HUES6 (cell line): ENCODE results near the gene RIBC1.
A peak's percentile ranks its signal among the peaks of the same experiment; 100 is the strongest.

Experiments
- H3K27ac ChIP-seq: 2 replicates; pipeline ENCODE4 v1.7.0; 2013; ENCODE audit warnings: low read depth, mild to moderate bottlenecking, low read length, inconsistent platforms
- H3K27me3 ChIP-seq: 2 replicates; pipeline ENCODE4 v1.6.1; 2013; ENCODE audit warnings: low read length; ENCODE audit not compliant: control insufficient read depth, insufficient read depth
- H3K36me3 ChIP-seq: 2 replicates; pipeline ENCODE4 v1.6.1; 2013; ENCODE audit warnings: low read length; ENCODE audit not compliant: control insufficient read depth, insufficient read depth
- H3K4me1 ChIP-seq: 2 replicates; pipeline ENCODE4 v1.6.1; 2013; ENCODE audit warnings: low read length; ENCODE audit not compliant: control insufficient read depth, insufficient read depth
- H3K4me3 ChIP-seq: 2 replicates; pipeline ENCODE4 v1.5.1; 2013; ENCODE audit warnings: low read depth, low read length
- H3K9ac ChIP-seq: one replicate; pipeline ENCODE4 v1.6.1; 2013; ENCODE audit warnings: mild to moderate bottlenecking, low read length
- H3K9me3 ChIP-seq: 2 replicates; pipeline ENCODE4 v1.6.1; 2013; ENCODE audit warnings: low read depth, low read length; ENCODE audit not compliant: control insufficient read depth, insufficient read depth

Gene RIBC1

GRCh38 chrX:53435997-53436396, 13.3 kb downstream of the RIBC1 start:
- H3K9me3 ChIP-seq, result no peaks in the 10 kb centered on the region; the same call in 1 of the 2 replicates
- H3K36me3 ChIP-seq, result peaks cover 14% of the 10 kb centered on the region
- no peak overlapping the region for H3K27ac ChIP-seq
- H3K9ac ChIP-seq, result no peak overlapping the region
- H3K4me3 ChIP-seq, result no peak overlapping the region
- peaks cover 28% of the 10 kb centered on the region for H3K27me3 ChIP-seq
- H3K4me1 ChIP-seq, result peaks cover 6% of the 10 kb centered on the region; the same call in 1 of the 2 replicates

- Histone ChIP-seq H3K4me1 (peaks cover 6% of the 10 kb centered on the region; the same call in 1 of the 2 replicates), H3K4me3 (no peak overlapping the region), H3K36me3 (peaks cover 2% of the 10 kb centered on the region; the same call in 1 of the 2 replicates), H3K27me3 (peaks cover 33% of the 10 kb centered on the region), H3K9ac (no peak overlapping the region), H3K27ac (no peak overlapping the region), H3K9me3 (no peaks in the 10 kb centered on the region; the same call in 1 of the 2 replicates)
These were observed 14.5 kb downstream of the RIBC1 start for GRCh38 chrX:53437206-53437605.

GRCh38 chrX:53438174-53438831, 15.6 kb downstream of the RIBC1 start:
- Histone ChIP-seq H3K9me3 (no peaks in the 10 kb centered on the region; the same call in 1 of the 2 replicates), H3K27me3 (peaks cover 33% of the 10 kb centered on the region)

GRCh38 chrX:53438832-53439230, 16.2 kb downstream of the RIBC1 start:
- no peaks in the 10 kb centered on the region; the same call in 1 of the 2 replicates for H3K9me3 ChIP-seq
- H3K4me1 ChIP-seq, result peaks cover 6% of the 10 kb centered on the region; the same call in 1 of the 2 replicates
- no peak overlapping the region for H3K9ac ChIP-seq
- H3K36me3 ChIP-seq, result no peaks in the 10 kb centered on the region
- H3K27ac ChIP-seq, result no peak overlapping the region
- peaks cover 33% of the 10 kb centered on the region for H3K27me3 ChIP-seq
- H3K4me3 ChIP-seq, result no peak overlapping the region

More at GRCh38 chrX:53438174-53438831, 15.6 kb downstream of the RIBC1 start:
- Histone ChIP-seq H3K9ac (no peak overlapping the region), H3K4me1 (peaks cover 6% of the 10 kb centered on the region; the same call in 1 of the 2 replicates), H3K27ac (no peak overlapping the region), H3K36me3 (no peaks in the 10 kb centered on the region), H3K4me3 (no peak overlapping the region)

GRCh38 chrX:53440101-53440500, 17.4 kb downstream of the RIBC1 start:
- Histone ChIP-seq H3K27me3 (peaks cover 33% of the 10 kb centered on the region), H3K36me3 (no peaks in the 10 kb centered on the region), H3K4me3 (peak overlapping the region; percentile 59), H3K27ac (no peak overlapping the region), H3K4me1 (peaks cover 2% of the 10 kb centered on the region; the same call in 1 of the 2 replicates), H3K9ac (no peak overlapping the region), H3K9me3 (no peaks in the 10 kb centered on the region; the same call in 1 of the 2 replicates)

GRCh38 chrX:53440621-53441517, 18.2 kb downstream of the RIBC1 start:
- Histone ChIP-seq H3K27me3 (peaks cover 33% of the 10 kb centered on the region), H3K9me3 (no peaks in the 10 kb centered on the region; the same call in 1 of the 2 replicates), H3K36me3 (no peaks in the 10 kb centered on the region), H3K27ac (no peak overlapping the region), H3K4me3 (peak overlapping the region; percentile 59), H3K9ac (peak overlapping the region; percentile 6), H3K4me1 (peaks cover 2% of the 10 kb centered on the region; the same call in 1 of the 2 replicates)

GRCh38 chrX:53441531-53442321, 19.1 kb downstream of the RIBC1 start:
- Histone ChIP-seq H3K9me3 (no peaks in the 10 kb centered on the region; the same call in 1 of the 2 replicates), H3K9ac (no peak overlapping the region), H3K36me3 (no peaks in the 10 kb centered on the region), H3K27me3 (peaks cover 33% of the 10 kb centered on the region), H3K27ac (no peak overlapping the region), H3K4me3 (peak overlapping the region; percentile 59), H3K4me1 (peaks cover 2% of the 10 kb centered on the region; the same call in 1 of the 2 replicates)

GRCh38 chrX:53442322-53442631, 19.6 kb downstream of the RIBC1 start:
- peak overlapping the region; percentile 59 for H3K4me3 ChIP-seq
- H3K27me3 ChIP-seq, result peaks cover 33% of the 10 kb centered on the region
- H3K4me1 ChIP-seq, result peaks cover 2% of the 10 kb centered on the region; the same call in 1 of the 2 replicates
- H3K36me3 ChIP-seq, result no peaks in the 10 kb centered on the region
- no peak overlapping the region for H3K9ac ChIP-seq
- H3K9me3 ChIP-seq, result no peaks in the 10 kb centered on the region; the same call in 1 of the 2 replicates
- no peak overlapping the region for H3K27ac ChIP-seq

GRCh38 chrX:53445977-53446376, 23.3 kb downstream of the RIBC1 start:
- no peak overlapping the region for H3K9ac ChIP-seq

GRCh38 chrX:53447441-53447840, 24.8 kb downstream of the RIBC1 start:
- Histone ChIP-seq H3K9ac (no peak overlapping the region), H3K27me3 (no peaks in the 10 kb centered on the region), H3K27ac (no peak overlapping the region), H3K9me3 (peaks cover 5% of the 10 kb centered on the region; the same call in 1 of the 2 replicates), H3K36me3 (no peaks in the 10 kb centered on the region), H3K4me3 (no peak overlapping the region), H3K4me1 (no peaks in the 10 kb centered on the region)

More at GRCh38 chrX:53445977-53446376, 23.3 kb downstream of the RIBC1 start:
- Histone ChIP-seq H3K27me3 (peaks cover 6% of the 10 kb centered on the region; the same call in 1 of the 2 replicates), H3K9me3 (peaks cover 5% of the 10 kb centered on the region; the same call in 1 of the 2 replicates), H3K36me3 (no peaks in the 10 kb centered on the region), H3K4me1 (no peaks in the 10 kb centered on the region; the same call in 1 of the 2 replicates), H3K27ac (no peak overlapping the region), H3K4me3 (no peak overlapping the region)
